ENCODE measurements around the gene NKX2-3.

Gene NKX2-3

DNA sequence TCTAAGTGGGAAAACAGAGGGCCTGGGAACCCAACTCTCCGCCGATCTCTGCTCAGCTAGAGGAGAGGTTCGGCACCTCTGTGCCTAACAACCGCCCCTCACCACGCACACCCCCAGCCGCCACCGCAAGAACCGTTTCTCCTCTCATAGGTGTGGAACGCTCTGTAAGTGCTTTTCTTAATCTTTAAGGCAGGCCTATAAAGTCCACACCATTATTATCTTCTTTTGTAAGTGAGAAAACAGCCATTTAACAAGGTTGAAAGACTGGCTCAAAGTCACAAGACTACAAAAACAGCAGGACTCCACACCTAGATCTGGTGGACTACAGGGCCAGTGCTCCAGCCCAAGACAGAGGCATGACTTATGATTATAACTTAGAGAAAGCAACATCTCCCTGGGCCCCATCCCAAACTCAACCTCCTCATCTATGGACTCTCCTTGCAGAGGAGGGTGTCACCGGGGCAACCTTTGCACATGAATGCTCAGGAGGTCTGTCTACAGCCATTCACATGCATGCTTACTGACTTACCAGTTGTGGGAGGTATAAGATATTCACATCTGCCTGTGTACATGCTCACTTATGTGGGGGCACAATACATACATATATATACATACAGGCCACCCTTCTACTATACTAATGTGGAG is 7.9 kb upstream of the NKX2-3 start:
- Mint-ChIP-seq H3K9me3 (peaks cover 4% of the 10 kb centered on the region), H3K4me3 (no peak overlapping the region), H3K36me3 (ENCODE audit: low read depth) (no peaks in the 10 kb centered on the region), H3K27ac (no peak overlapping the region), H3K27me3 (ENCODE audit: low read depth) (peaks cover 100% of the 10 kb centered on the region), H3K4me1 (peaks cover 16% of the 10 kb centered on the region)
- TF ChIP-seq, protein P1, sequence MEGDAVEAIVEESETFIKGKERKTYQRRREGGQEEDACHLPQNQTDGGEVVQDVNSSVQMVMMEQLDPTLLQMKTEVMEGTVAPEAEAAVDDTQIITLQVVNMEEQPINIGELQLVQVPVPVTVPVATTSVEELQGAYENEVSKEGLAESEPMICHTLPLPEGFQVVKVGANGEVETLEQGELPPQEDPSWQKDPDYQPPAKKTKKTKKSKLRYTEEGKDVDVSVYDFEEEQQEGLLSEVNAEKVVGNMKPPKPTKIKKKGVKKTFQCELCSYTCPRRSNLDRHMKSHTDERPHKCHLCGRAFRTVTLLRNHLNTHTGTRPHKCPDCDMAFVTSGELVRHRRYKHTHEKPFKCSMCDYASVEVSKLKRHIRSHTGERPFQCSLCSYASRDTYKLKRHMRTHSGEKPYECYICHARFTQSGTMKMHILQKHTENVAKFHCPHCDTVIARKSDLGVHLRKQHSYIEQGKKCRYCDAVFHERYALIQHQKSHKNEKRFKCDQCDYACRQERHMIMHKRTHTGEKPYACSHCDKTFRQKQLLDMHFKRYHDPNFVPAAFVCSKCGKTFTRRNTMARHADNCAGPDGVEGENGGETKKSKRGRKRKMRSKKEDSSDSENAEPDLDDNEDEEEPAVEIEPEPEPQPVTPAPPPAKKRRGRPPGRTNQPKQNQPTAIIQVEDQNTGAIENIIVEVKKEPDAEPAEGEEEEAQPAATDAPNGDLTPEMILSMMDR (IDR thresholded peaks at IDR 0.05; ENCODE audit: unreplicated experiment in 3 of 3), result no peak

DNA sequence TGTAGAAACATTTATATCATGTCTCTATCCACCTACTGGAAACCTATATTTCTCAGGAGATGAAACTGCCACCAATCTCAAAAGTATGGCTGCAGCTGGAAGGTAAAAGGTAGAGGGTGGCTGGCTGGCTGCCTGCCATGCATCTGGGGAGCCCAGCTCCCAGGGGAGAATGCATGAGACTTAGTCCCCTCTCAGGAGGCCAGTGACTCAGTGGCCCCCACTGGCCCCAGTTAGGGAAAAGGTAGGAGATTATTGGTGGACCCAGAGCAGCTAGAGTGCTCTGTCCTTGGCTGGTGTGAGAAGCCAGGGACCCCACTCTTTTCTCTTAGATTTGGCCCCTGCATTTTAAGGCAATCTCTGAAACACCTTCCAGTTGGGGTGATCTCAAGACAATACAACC is 6.8 kb upstream of the NKX2-3 start:
- peaks cover 7% of the 10 kb centered on the region for H3K9me3 Mint-ChIP-seq
- H3K27me3 Mint-ChIP-seq (ENCODE audit: low read depth), result peaks cover 100% of the 10 kb centered on the region
- no peak overlapping the region for H3K27ac Mint-ChIP-seq
- H3K4me3 Mint-ChIP-seq, result no peak overlapping the region
- peaks cover 24% of the 10 kb centered on the region for H3K4me1 Mint-ChIP-seq
- H3K36me3 Mint-ChIP-seq (ENCODE audit: low read depth), result no peaks in the 10 kb centered on the region
- TF ChIP-seq, protein P1 (IDR thresholded peaks at IDR 0.05; ENCODE audit: unreplicated experiment in 3 of 3), result no peak

DNA sequence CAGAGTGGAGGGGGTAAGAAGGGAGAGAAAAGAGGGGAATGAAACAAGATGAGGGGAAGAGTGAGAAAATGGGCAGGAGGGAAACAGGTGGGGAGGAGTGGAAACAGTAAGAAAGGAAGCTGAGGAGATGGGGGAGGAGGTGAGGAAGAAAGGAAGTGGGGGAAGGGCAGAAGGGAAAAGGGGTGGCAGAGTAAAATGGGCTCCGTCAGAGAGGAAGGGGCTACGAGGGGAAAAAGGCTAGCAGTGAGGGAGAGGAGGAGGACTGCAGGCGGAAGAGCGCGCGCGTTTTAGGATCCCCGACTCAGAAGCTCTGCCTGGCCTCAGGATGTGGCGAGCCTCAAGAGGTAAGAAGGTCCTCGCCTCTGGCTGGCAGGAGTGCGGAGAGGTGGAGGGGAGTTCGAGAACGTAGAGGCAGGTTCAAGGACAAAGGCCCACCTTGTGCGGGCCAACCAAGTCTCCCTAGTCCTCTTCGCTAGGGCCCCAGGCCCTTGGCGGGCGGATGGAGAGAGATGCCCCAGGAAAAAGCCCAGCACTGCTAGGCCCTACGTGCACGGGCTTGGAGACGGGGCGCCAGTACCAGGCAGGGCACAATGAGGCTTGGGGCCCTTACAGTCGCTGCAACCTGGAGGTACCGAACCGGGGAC is 5.8 kb upstream of the NKX2-3 start:
- peaks cover 100% of the 10 kb centered on the region for H3K27me3 Mint-ChIP-seq (ENCODE audit: low read depth)
- TF ChIP-seq, protein P1 (IDR thresholded peaks at IDR 0.05; ENCODE audit: unreplicated experiment in 3 of 3), result no peak
- no peak overlapping the region for H3K4me3 Mint-ChIP-seq
- peaks cover 24% of the 10 kb centered on the region for H3K4me1 Mint-ChIP-seq
- H3K27ac Mint-ChIP-seq, result no peak overlapping the region
- H3K9me3 Mint-ChIP-seq, result peaks cover 7% of the 10 kb centered on the region
- H3K36me3 Mint-ChIP-seq (ENCODE audit: low read depth), result no peaks in the 10 kb centered on the region

DNA sequence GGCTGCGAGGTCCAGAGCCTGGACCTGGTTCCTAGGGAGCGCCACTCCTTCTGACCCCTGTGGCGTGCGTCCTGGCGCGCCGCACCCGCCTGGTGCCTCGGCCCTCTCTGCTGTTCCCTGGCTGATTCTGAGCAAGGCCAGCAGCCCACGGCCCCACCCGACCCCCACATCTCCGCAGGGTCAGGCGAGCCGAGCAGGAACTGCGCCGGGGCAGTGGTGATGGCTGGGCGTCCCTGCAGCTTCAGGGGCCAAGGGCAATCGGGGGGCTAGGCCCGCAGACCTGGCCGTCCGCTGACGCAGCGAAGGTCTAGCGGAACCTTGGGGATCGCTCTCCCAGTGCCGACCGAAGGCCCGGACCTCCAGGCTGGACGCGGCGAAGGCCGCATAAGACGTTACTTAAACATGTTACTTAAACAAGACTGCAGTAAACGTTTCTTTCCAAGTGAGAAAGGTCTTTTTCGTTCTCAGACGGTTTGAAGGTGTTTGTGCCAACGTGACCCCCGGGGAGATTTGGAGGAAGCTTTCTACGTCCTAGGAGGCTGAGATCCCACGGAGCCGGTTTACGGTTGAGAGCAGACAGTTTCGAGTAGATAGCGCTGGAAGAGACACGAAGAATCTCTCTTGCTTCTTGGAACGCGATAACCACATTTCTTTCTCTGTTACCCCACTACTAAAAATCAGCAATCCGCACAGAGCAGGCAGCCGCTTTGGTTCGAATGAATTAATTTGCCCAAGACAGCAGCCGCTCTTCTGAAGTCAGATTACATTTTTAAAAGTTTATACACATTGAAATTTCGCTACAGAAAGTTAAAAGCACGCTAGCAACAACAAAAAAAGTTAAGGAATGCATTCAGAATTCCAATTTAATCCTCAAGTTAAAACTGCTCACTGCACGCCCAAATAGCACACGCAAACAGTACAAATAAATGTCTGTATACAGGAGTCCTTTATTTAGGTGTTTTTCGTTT is 4.9 kb upstream of the NKX2-3 start:
- peaks cover 7% of the 10 kb centered on the region for H3K9me3 Mint-ChIP-seq
- H3K4me1 Mint-ChIP-seq, result peaks cover 24% of the 10 kb centered on the region

DNA sequence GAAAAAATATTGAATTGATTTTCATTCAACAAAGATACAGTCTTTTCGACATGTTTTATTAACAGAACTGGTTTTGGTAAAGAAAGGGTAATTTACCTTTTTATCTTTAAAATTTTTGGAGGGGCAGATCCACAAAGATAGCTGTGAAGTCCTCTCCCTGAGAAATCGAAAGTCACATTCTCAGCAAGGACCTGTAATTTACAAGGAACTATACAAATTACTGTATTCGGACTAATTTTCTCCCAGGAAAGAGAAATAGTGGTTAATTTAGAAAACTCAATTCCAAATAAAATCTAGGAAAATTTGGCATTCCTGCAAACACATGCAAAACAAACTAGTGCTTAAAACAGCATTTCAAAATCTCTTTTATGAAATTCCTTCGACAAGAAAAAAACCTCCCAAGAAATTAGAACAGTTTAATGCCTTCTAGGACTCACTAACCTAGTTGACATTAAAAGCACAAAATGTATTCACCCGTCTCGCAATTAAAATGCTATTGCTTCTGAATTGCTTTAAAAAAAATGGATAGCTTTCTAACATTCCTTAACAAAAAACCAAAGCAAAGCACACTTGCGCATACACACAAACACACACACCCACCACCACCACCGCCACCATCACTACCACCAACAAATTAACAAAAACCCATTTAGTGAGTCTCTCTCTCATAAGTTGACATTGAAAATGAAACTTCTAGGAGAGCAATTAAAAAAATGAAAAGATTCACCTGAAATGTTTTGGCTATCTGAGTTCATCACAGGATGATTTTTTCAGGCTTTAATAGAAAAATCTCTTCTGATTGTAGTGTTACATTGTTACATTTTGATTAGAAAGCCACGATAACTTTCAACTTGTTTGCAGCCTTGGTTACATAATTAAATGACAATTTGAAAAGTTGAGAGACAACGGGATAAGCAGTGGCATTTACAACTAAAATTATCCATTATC is 4.0 kb upstream of the NKX2-3 start:
- H3K27ac Mint-ChIP-seq, result no peak overlapping the region
- H3K27me3 Mint-ChIP-seq (ENCODE audit: low read depth), result peaks cover 100% of the 10 kb centered on the region
- peaks cover 9% of the 10 kb centered on the region for H3K9me3 Mint-ChIP-seq

More for the DNA sequence above, 4.9 kb upstream of the NKX2-3 start:
- no peak overlapping the region for H3K27ac Mint-ChIP-seq
- TF ChIP-seq, protein P1 (IDR thresholded peaks at IDR 0.05; ENCODE audit: unreplicated experiment in 3 of 3), result no peak
- H3K4me3 Mint-ChIP-seq, result no peak overlapping the region
- no peaks in the 10 kb centered on the region for H3K36me3 Mint-ChIP-seq (ENCODE audit: low read depth)
- peaks cover 100% of the 10 kb centered on the region for H3K27me3 Mint-ChIP-seq (ENCODE audit: low read depth)

More for the DNA sequence above, 4.0 kb upstream of the NKX2-3 start:
- TF ChIP-seq, protein P1 (IDR thresholded peaks at IDR 0.05; ENCODE audit: unreplicated experiment in 3 of 3), result no peak
- H3K4me3 Mint-ChIP-seq, result no peak overlapping the region
- H3K4me1 Mint-ChIP-seq, result peaks cover 21% of the 10 kb centered on the region
- H3K36me3 Mint-ChIP-seq (ENCODE audit: low read depth), result no peaks in the 10 kb centered on the region
